ENCODE results near the gene RARB.

The RARB gene

GRCh38 chr3:25423780-25424588, 4.1 kb upstream of the RARB start:
- no peak for DNase-seq (ENCODE audit: low spot score)

GRCh38 chr3:25424614-25425013, 3.4 kb upstream of the RARB start:
- DNase-seq (ENCODE audit: low spot score): no peak

- DNase-seq (ENCODE audit: low spot score): no peak
These were observed 1.7 kb upstream of the RARB start for GRCh38 chr3:25426408-25426807.

GRCh38 chr3:25427155-25427554, 908 bp upstream of the RARB start:
- no peak for DNase-seq (ENCODE audit: low spot score)

GRCh38 chr3:25427563-25427941, 511 bp upstream of the RARB start:
- DNase-seq (ENCODE audit: low spot score): no peak

- DNase-seq (ENCODE audit: low spot score): no peak
These were observed 799 bp downstream of the RARB start for GRCh38 chr3:25428789-25429335.

- DNase-seq (ENCODE audit: low spot score): no peak
These were observed 1.6 kb downstream of the RARB start for GRCh38 chr3:25429361-25430286.

- no peak for DNase-seq (ENCODE audit: low spot score)
These were observed 2.3 kb downstream of the RARB start for GRCh38 chr3:25430287-25430934.

GRCh38 chr3:25430935-25431770, 3.1 kb downstream of the RARB start:
- DNase-seq (ENCODE audit: low spot score): no peak

- DNase-seq (ENCODE audit: low spot score): no peak
These were observed 4.2 kb downstream of the RARB start for GRCh38 chr3:25432176-25432720.

- DNase-seq (ENCODE audit: low spot score): no peak
These were observed 5.0 kb downstream of the RARB start for GRCh38 chr3:25433106-25433505.

GRCh38 chr3:25433868-25434267, 5.8 kb downstream of the RARB start:
- no peak for DNase-seq (ENCODE audit: low spot score)

GRCh38 chr3:25437953-25438352, 9.9 kb downstream of the RARB start:
- no peak for DNase-seq (ENCODE audit: low spot score)

- DNase-seq (ENCODE audit: low spot score): no peak
These were observed 10.9 kb downstream of the RARB start for GRCh38 chr3:25438791-25439555.

GRCh38 chr3:25441234-25441856, 13.3 kb downstream of the RARB start:
- no peak for DNase-seq (ENCODE audit: low spot score)

GRCh38 chr3:25442486-25442885, 14.4 kb downstream of the RARB start:
- no peak for DNase-seq (ENCODE audit: low spot score)

- DNase-seq (ENCODE audit: low spot score): no peak
These were observed 16.2 kb downstream of the RARB start for GRCh38 chr3:25444273-25444672.

GRCh38 chr3:25445731-25446130, 17.7 kb downstream of the RARB start:
- no peak for DNase-seq (ENCODE audit: low spot score)

GRCh38 chr3:25447285-25447684, 19.2 kb downstream of the RARB start:
- no peak for DNase-seq (ENCODE audit: low spot score)

- DNase-seq (ENCODE audit: low spot score): no peak
These were observed 19.9 kb downstream of the RARB start for GRCh38 chr3:25447925-25448324.
